ENCODE measurements around the gene ZNF385B.

- TF ChIP-seq, protein P1, sequence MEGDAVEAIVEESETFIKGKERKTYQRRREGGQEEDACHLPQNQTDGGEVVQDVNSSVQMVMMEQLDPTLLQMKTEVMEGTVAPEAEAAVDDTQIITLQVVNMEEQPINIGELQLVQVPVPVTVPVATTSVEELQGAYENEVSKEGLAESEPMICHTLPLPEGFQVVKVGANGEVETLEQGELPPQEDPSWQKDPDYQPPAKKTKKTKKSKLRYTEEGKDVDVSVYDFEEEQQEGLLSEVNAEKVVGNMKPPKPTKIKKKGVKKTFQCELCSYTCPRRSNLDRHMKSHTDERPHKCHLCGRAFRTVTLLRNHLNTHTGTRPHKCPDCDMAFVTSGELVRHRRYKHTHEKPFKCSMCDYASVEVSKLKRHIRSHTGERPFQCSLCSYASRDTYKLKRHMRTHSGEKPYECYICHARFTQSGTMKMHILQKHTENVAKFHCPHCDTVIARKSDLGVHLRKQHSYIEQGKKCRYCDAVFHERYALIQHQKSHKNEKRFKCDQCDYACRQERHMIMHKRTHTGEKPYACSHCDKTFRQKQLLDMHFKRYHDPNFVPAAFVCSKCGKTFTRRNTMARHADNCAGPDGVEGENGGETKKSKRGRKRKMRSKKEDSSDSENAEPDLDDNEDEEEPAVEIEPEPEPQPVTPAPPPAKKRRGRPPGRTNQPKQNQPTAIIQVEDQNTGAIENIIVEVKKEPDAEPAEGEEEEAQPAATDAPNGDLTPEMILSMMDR (IDR thresholded peaks at IDR 0.05; ENCODE audit: low read length) = no peak
- no peak for TF ChIP-seq EZH2 (optimal IDR thresholded peaks at IDR 0.05; ENCODE audit: low read depth, low read length)
Measured at GRCh38 chr2:179826297-179826696, 35.1 kb downstream of the ZNF385B start.

Measured in MM.1S (cell line).